AG04450 (cell line): ENCODE results near the gene MPDU1. TPM values are rescaled to one million over a fixed set of nuclear protein-coding genes. Genes with fewer than 3 reads are reported as not detected.
A peak's percentile ranks its signal among the peaks of the same experiment; 100 is the strongest.

Source experiments
- CTCF ChIA-PET: fragments of 300-600, 350-600 bp; formaldehyde crosslinking; extraction: SDS; loops from one replicate; lab custom pipeline; 2022; ENCODE audit warnings: antibody characterized with exemption, inconsistent platforms; lab: Charles Lee
- POLR2A ChIA-PET: fragments of 350-600 bp; formaldehyde crosslinking; extraction: SDS; loops from one replicate; lab custom pipeline; 2021; ENCODE audit warnings: antibody characterized with exemption, inconsistent platforms; lab: Yijun Ruan, JAX
- DNase-seq: peaks from one replicate; pipeline ENCODE4 v3.0.0-alpha.2; 2011; ENCODE audit warnings: low read depth, low spot score
- H3K27ac ChIP-seq: one replicate; pipeline ENCODE4 v1.5.1; 2012; ENCODE audit warnings: low read depth, low read length, control low read depth
- H3K27me3 ChIP-seq: one replicate; pipeline ENCODE4 v1.6.0; 2012; ENCODE audit warnings: low read length; ENCODE audit not compliant: control insufficient read depth, insufficient read depth
- H3K4me3 ChIP-seq: 2 replicates; pipeline ENCODE4 v1.5.1; 2011; ENCODE audit warnings: mild to moderate bottlenecking, low read depth, low read length, control low read depth
- H3K9me3 ChIP-seq: 2 replicates; pipeline ENCODE4 v1.5.1; 2012; ENCODE audit warnings: low read length; ENCODE audit not compliant: control insufficient read depth, insufficient read depth
- CTCF ChIP-seq: IDR thresholded peaks from 2 replicates; pipeline ENCODE4 v1.5.1; 2011; ENCODE audit warnings: low read depth, low read length, control low read depth, inconsistent platforms
- polyA plus RNA-seq: library from polyadenylated mRNA; depleted of rRNA; stranded (reverse); fragments of >200 nt; gene quantifications from 2 replicates; pipeline ENCODE4 v1.2.3, GENCODE V29; 2011

Gene MPDU1
- polyA plus RNA-seq, 1 experiment = 131 TPM

DNA sequence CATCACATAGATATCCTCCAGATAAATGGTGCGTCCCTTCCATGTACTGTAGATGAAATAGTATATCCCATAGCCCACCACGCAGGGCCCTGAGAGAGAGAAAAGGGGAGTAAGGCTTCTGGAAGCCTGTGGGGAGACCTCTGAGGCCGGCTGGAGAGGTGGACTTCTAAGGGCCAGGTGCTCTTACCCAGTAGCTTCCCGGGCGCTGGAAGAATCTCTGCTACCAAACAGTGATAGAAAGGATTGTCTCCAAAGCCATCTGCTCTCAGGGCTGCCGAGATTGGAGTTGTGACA, 43.3 kb downstream of the MPDU1 start:
- ChIA-PET POLR2A (interaction anchor here (0.9 to 2.1 kb wide), 5 partner anchors 10 to 60 kb away, joined by 3 to 40 read pairs (median 5); partner anchors contain the start of genes FXR2, TP53 and WRAP53), CTCF (interaction anchor here (1.2 to 2.5 kb wide), 5 partner anchors 12 to 64 kb away, joined by 3 to 17 read pairs (median 4); partner anchors contain the start of genes FXR2, TP53 and WRAP53)
- no peaks in the 10 kb centered on the region for H3K27me3 ChIP-seq
- TF ChIP-seq CTCF = no peak
- H3K27ac ChIP-seq = peak overlapping the region; percentile 31
- no peak for DNase-seq
- peak overlapping the region; percentile 86 for H3K4me3 ChIP-seq
- no peaks in the 10 kb centered on the region for H3K9me3 ChIP-seq

DNA sequence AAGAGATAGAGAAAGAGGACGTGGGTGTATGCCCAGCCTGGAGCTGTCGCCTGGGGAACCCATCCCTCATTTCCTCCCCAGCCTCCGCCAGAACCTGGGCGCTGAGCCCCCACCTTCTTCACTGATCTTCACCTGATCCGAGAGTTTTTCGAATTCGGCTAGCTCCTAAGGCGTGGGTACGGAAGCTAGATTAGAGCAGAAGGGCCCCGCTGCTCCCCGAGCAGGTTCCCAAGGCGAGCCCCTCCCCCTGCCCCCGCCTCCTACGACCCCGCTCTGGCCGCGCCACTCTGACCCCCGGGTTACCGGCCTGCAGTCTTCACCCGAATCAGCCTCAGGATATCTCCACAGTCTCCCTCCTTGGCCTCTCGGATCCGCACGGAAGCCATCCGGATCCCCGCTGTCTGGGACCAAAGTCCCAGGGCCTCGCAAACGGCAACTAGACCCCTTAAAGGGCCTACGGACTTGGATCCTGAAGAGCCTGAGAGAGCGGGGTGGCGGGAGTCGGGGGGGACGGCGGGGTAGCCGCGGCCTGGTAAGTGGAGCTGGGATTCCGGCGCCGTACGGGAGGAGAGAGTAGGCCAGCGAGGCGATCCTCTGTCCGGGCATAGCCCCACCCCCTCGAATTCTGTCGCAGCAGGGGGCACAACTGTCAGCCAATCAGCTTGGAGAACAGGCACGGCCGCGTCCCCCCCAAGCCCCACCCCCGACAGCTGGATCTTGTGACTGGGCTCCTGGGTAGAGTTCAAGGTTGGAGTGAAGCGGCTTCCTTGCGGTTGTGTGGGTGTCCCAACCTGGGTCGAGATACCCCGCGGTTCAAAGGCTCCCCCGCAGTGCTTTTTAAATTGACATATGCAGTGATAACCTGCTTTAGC, 43.8 kb downstream of the MPDU1 start, which contains the start of gene SAT2:
Gene SAT2, minus strand, starts transcription at position 572 of the 872 bp plus-strand sequence. Its CDS starts 186 bp downstream, at position 386.
- peak within 1 kb of the TSS; percentile 91 for H3K27ac ChIP-seq
- no peak for TF ChIP-seq CTCF
- H3K27me3 ChIP-seq = no peaks in the 10 kb centered on the region
- H3K4me3 ChIP-seq = peak within 1 kb of the TSS; percentile 86
- peak; percentile 86 for DNase-seq
- H3K9me3 ChIP-seq = no peaks in the 10 kb centered on the region
- ChIA-PET CTCF (interaction anchor here (0.6 to 2.5 kb wide), 5 partner anchors 9 to 63 kb away, joined by 4 to 17 read pairs (median 5); partner anchors contain the start of genes FXR2, TP53 and WRAP53), POLR2A (interaction anchor here (0.5 to 2.1 kb wide), 10 partner anchors 10 to 363 kb away, joined by 3 to 40 read pairs (median 4); partner anchors contain the start of genes FXR2, MPDU1, TP53 and WRAP53)

- no peak within 1 kb of the TSS for H3K4me3 ChIP-seq
- no peaks in the 10 kb centered on the region for H3K27me3 ChIP-seq
- DNase-seq = no peak
- H3K9me3 ChIP-seq = no peaks in the 10 kb centered on the region
- POLR2A ChIA-PET = no interaction called here
- CTCF ChIA-PET = interaction anchor here (0.6 to 6.2 kb wide), 2 partner anchors 21 to 58 kb away, joined by 3 to 134 read pairs; partner anchors contain the start of genes TP53 and WRAP53
- TF ChIP-seq CTCF = no peak
- H3K27ac ChIP-seq = no peak within 1 kb of the TSS
Measured at GRCh38 chr17:7629939-7630571, 46.4 kb downstream of the MPDU1 start, which contains the start of gene SHBG. TSS of gene SHBG (plus strand) at chr17:7630135. CDS start at chr17:7630173, 38 bp downstream.

DNA sequence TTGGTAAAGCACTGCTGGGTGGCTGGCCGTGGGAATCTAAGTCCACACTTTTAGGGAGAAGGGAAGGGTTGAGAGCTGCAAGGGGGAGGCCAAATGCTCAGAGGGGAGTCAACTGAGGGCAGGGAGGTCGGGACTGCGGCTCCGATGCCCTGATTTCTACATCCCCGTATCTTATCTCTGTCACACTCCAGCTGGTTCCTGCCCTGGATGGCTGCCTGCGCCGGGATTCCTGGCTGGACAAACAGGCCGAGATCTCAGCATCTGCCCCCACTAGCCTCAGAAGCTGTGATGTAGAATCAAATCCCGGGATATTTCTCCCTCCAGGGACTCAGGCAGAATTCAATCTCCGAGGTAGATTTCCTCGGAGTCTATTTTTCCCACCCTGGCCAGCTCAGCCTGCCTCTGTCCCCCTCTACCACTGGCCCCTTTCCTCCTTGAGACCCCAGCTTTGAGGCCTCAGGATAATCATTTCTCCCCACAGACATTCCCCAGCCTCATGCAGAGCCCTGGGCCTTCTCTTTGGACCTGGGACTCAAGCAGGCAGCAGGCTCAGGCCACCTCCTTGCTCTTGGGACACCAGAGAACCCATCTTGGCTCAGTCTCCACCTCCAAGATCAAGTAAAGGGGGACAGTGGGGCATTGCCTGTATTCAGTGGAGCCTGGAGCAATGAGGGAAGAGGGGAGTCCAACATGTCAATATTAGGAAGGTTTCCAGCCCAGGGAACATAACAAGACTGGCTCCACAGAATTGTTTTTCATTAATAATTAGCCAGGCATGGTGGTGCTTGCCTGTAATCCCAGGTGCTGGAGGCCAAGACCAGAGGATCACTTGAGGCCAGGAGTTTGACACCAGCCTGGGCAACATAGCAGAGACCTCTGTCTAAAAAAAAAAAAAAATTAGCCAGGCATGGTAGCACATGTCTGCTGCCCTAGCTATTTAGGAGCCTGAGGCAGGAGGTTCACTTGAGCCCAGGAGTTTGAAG, 48.0 kb downstream of the MPDU1 start:
- TF ChIP-seq CTCF = no peak
- no peak for DNase-seq
- CTCF ChIA-PET = interaction anchor here (0.5 to 6.2 kb wide), 21 partner anchors 9 to 359 kb away, joined by 3 to 134 read pairs (median 5); partner anchors contain the start of genes ATP1B2, FXR2, TP53 and WRAP53
- POLR2A ChIA-PET = interaction anchor here (0.6 to 3.7 kb wide), 3 partner anchors 16 to 56 kb away, joined by 3 to 17 read pairs (median 3); partner anchors contain the start of genes TP53 and WRAP53
- H3K9me3 ChIP-seq = no peaks in the 10 kb centered on the region
- no peak overlapping the region for H3K4me3 ChIP-seq
- no peak overlapping the region for H3K27ac ChIP-seq
- H3K27me3 ChIP-seq = no peaks in the 10 kb centered on the region
